Loucy (cell line): Measurements from ENCODE around the gene CDH13.

Experiments
- H2AFZ ChIP-seq: fragments of 200-600 bp; sonication (generic); 2 replicates; pipeline ENCODE4 v1.6.0; 2016; ENCODE audit warnings: antibody characterized with exemption, mild to moderate bottlenecking, low read length, moderate library complexity
- H3F3A ChIP-seq: fragments of 200-600 bp; 2 replicates; pipeline ENCODE4 v1.6.0; 2016; ENCODE audit warnings: antibody characterized with exemption, low read depth, mild to moderate bottlenecking
- H3K27me3 ChIP-seq: fragments of 200-600 bp; sonication (generic); 2 replicates; pipeline ENCODE4 v1.6.1; 2014; ENCODE audit warnings: low read length, mild to moderate bottlenecking; ENCODE audit not compliant: insufficient read depth, poor library complexity, severe bottlenecking
- H3K36me3 ChIP-seq: fragments of 200-600 bp; sonication (generic); 2 replicates; pipeline ENCODE4 v1.6.1; 2016; ENCODE audit warnings: low read length; ENCODE audit not compliant: insufficient read depth
- H3K4me1 ChIP-seq: fragments of 200-600 bp; sonication (generic); 2 replicates; pipeline ENCODE4 v1.5.1; 2014; ENCODE audit warnings: low read length, mild to moderate bottlenecking; ENCODE audit not compliant: insufficient read depth, poor library complexity, severe bottlenecking
- H3K4me2 ChIP-seq: fragments of 200-600 bp; sonication (generic); 2 replicates; pipeline ENCODE4 v1.6.0; 2014; ENCODE audit warnings: antibody characterized with exemption, low read length, low read depth, mild to moderate bottlenecking; ENCODE audit not compliant: poor library complexity, severe bottlenecking
- H3K4me3 ChIP-seq: fragments of 200-600 bp; sonication (generic); 2 replicates; pipeline ENCODE4 v1.5.1; 2014; ENCODE audit warnings: low read length, mild to moderate bottlenecking, mixed read lengths; ENCODE audit not compliant: poor library complexity, severe bottlenecking
- H3K79me2 ChIP-seq: fragments of 200-600 bp; sonication (generic); 2 replicates; pipeline ENCODE4 v1.6.1; 2014; ENCODE audit warnings: low read length; ENCODE audit not compliant: insufficient read depth
- H3K9ac ChIP-seq: fragments of 200-600 bp; sonication (generic); 2 replicates; pipeline ENCODE4 v1.6.0; 2014; ENCODE audit warnings: mild to moderate bottlenecking, low read depth, low read length, moderate library complexity; ENCODE audit not compliant: poor library complexity, severe bottlenecking
- H3K9me2 ChIP-seq: fragments of 200-600 bp; sonication (generic); replicated peaks from 2 replicates; pipeline ENCODE4 v1.6.1; 2016; ENCODE audit warnings: low read depth, low read length, mixed read lengths
- H3K9me3 ChIP-seq: fragments of 200-600 bp; sonication (generic); 2 replicates; pipeline ENCODE4 v1.6.1; 2014; ENCODE audit warnings: mild to moderate bottlenecking, antibody characterized with exemption, low read length, low read depth; ENCODE audit not compliant: insufficient read depth
- H4K20me1 ChIP-seq: fragments of 200-600 bp; sonication (generic); 2 replicates; pipeline ENCODE4 v1.6.0; 2014; ENCODE audit warnings: antibody characterized with exemption, low read length, mild to moderate bottlenecking; ENCODE audit not compliant: insufficient read depth, poor library complexity, severe bottlenecking
- EZH2phosphoT487 ChIP-seq: fragments of 200-600 bp; IDR thresholded peaks from 2 replicates; pipeline ENCODE4 v1.6.1; 2018; ENCODE audit warnings: antibody characterized with exemption, mild to moderate bottlenecking, moderate library complexity, borderline replicate concordance
- TF ChIP-seq, protein P1 (sequence below): fragments of 200-600 bp; sonication (generic); conservative IDR thresholded peaks from 2 replicates; pipeline ENCODE4 v1.5.1; 2014; ENCODE audit warnings: mild to moderate bottlenecking, antibody characterized with exemption, low read length

Gene CDH13

GRCh38 chr16:83817022-83817421 lies 1190.3 kb downstream of the CDH13 start:
- H3K9me2 ChIP-seq: no peaks in the 10 kb centered on the region
- H3K36me3 ChIP-seq: peaks cover 3% of the 10 kb centered on the region; the same call in 1 of the 2 replicates
- H3K4me1 ChIP-seq: no peaks in the 10 kb centered on the region
- no peak overlapping the region for H3K9ac ChIP-seq
- H3K4me2 ChIP-seq: no peak overlapping the region
- no peak overlapping the region for H2AFZ ChIP-seq
- no peak overlapping the region for H3K4me3 ChIP-seq
- no peaks in the 10 kb centered on the region for H4K20me1 ChIP-seq
- H3K27me3 ChIP-seq: no peaks in the 10 kb centered on the region
- no peak for TF ChIP-seq EZH2phosphoT487
- TF ChIP-seq, protein P1, sequence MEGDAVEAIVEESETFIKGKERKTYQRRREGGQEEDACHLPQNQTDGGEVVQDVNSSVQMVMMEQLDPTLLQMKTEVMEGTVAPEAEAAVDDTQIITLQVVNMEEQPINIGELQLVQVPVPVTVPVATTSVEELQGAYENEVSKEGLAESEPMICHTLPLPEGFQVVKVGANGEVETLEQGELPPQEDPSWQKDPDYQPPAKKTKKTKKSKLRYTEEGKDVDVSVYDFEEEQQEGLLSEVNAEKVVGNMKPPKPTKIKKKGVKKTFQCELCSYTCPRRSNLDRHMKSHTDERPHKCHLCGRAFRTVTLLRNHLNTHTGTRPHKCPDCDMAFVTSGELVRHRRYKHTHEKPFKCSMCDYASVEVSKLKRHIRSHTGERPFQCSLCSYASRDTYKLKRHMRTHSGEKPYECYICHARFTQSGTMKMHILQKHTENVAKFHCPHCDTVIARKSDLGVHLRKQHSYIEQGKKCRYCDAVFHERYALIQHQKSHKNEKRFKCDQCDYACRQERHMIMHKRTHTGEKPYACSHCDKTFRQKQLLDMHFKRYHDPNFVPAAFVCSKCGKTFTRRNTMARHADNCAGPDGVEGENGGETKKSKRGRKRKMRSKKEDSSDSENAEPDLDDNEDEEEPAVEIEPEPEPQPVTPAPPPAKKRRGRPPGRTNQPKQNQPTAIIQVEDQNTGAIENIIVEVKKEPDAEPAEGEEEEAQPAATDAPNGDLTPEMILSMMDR: no peak
- peaks cover under 1% of the 10 kb centered on the region; the same call in 1 of the 2 replicates for H3K79me2 ChIP-seq
- no peaks in the 10 kb centered on the region for H3F3A ChIP-seq
- H3K9me3 ChIP-seq: no peaks in the 10 kb centered on the region

DNA sequence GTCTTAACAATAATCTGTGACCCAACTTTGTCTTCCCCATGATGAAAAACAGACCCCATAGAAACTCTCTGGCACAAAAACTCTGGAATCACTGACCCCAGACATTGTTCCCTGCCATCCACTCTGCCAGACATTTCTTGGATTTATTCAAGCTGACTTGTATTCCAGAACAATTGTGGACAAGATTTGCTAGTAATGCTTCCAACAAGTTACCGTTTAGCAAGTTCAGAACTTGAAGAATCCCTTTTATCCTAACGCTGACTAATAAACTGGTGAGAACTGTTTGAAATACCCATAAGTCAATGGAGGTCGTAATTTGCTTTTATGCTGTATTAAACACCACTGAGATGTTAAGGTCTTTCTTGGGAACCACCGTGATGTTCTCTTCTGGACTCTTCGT lies 1191.5 kb downstream of the CDH13 start:
- Histone ChIP-seq H3K36me3 (no peaks in the 10 kb centered on the region), H3K4me1 (no peaks in the 10 kb centered on the region), H4K20me1 (no peaks in the 10 kb centered on the region), H3K4me2 (no peak overlapping the region), H2AFZ (no peak overlapping the region), H3F3A (no peaks in the 10 kb centered on the region), H3K79me2 (no peaks in the 10 kb centered on the region), H3K27me3 (no peaks in the 10 kb centered on the region), H3K9ac (no peak overlapping the region), H3K9me2 (no peaks in the 10 kb centered on the region), H3K9me3 (no peaks in the 10 kb centered on the region), H3K4me3 (no peak overlapping the region)
- TF ChIP-seq, protein P1: no peak
- TF ChIP-seq EZH2phosphoT487: no peak

DNA sequence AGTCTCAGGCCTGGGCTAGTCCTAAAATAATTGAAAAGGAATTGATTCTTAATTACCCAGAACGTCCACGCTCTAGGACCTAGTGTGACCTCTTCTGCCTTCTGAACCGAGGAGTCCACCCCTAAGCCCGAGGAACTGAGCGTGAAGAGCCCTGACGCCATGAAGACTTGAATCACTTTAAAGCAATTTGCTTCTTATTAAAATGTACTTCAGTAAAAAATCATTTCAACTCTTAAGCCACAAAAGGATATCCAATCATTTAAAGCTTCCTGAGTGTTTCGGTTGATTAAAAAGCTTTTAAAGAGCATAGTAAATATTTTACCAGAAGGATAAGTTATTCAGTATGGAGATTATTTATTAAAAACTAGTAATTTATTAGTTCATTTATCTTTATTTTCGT lies 1192.6 kb downstream of the CDH13 start:
- H3K4me3 ChIP-seq: no peak overlapping the region

More for the DNA sequence above, 1192.6 kb downstream of the CDH13 start:
- H3K36me3 ChIP-seq: no peaks in the 10 kb centered on the region
- no peak overlapping the region for H3K4me2 ChIP-seq
- H3K9me3 ChIP-seq: no peaks in the 10 kb centered on the region
- no peaks in the 10 kb centered on the region for H3F3A ChIP-seq
- TF ChIP-seq EZH2phosphoT487: no peak
- TF ChIP-seq, protein P1: no peak
- H3K9me2 ChIP-seq: no peaks in the 10 kb centered on the region
- no peaks in the 10 kb centered on the region for H4K20me1 ChIP-seq
- H3K79me2 ChIP-seq: no peaks in the 10 kb centered on the region
- no peak overlapping the region for H3K9ac ChIP-seq
- no peak overlapping the region for H2AFZ ChIP-seq
- no peaks in the 10 kb centered on the region for H3K4me1 ChIP-seq
- H3K27me3 ChIP-seq: no peaks in the 10 kb centered on the region
